ENCODE data around the gene CACNA1S. TPM values are rescaled to one million over a fixed set of nuclear protein-coding genes. Genes with fewer than 3 reads are reported as not detected.

CACNA1S gene
- total RNA-seq, 1 experiment from 2014 or later = not detected

GRCh38 chr1:201110138-201110537 is 2.1 kb downstream of the CACNA1S start:
- Histone ChIP-seq H3K4me1 (ENCODE audit: insufficient read depth, low read length, poor library complexity, severe bottlenecking) (peaks cover 4% of the 10 kb centered on the region), H3K36me3 (ENCODE audit: insufficient read depth, low read length, poor library complexity, severe bottlenecking) (no peaks in the 10 kb centered on the region), H3K27ac (ENCODE audit: low read depth, low read length, poor library complexity, severe bottlenecking) (no peak overlapping the region), H3K27me3 (replicated peaks; ENCODE audit: insufficient read depth, low read depth, low read length, poor library complexity) (no peaks in the 10 kb centered on the region), H3K4me3 (ENCODE audit: low read depth, low read length, poor library complexity, severe bottlenecking) (no peak overlapping the region), H3K9me3 (ENCODE audit: low read depth, low read length, poor library complexity, severe bottlenecking) (no peaks in the 10 kb centered on the region)
- ChIA-PET CTCF (no interaction called here), POLR2A (ENCODE audit: low non-redundant PET) (no interaction called here)
- DNase-seq (ENCODE audit: low spot score) = no peak
- no peak for TF ChIP-seq CTCF (conservative IDR thresholded peaks at IDR 0.05; ENCODE audit: low read depth, low read length)
- TF ChIP-seq EZH2 (IDR thresholded peaks at IDR 0.05; ENCODE audit: borderline replicate concordance, low read depth, low read length, poor library complexity, severe bottlenecking) = no peak
- intact Hi-C loops (cut with micrococcal nuclease; ENCODE audit: unreplicated experiment) = loop anchor here (10.0 kb wide), 1 partner anchor 555 kb away; no protein-coding TSS in a partner anchor
- BruUV-seq (replicated peaks) = no TSS peak

- Histone ChIP-seq H3K9me3 (ENCODE audit: low read depth, low read length, poor library complexity, severe bottlenecking) (no peaks in the 10 kb centered on the region), H3K27me3 (replicated peaks; ENCODE audit: insufficient read depth, low read depth, low read length, poor library complexity) (no peaks in the 10 kb centered on the region), H3K4me3 (ENCODE audit: low read depth, low read length, poor library complexity, severe bottlenecking) (no peak overlapping the region), H3K27ac (ENCODE audit: low read depth, low read length, poor library complexity, severe bottlenecking) (no peak overlapping the region), H3K4me1 (ENCODE audit: insufficient read depth, low read length, poor library complexity, severe bottlenecking) (peaks cover 3% of the 10 kb centered on the region), H3K36me3 (ENCODE audit: insufficient read depth, low read length, poor library complexity, severe bottlenecking) (no peaks in the 10 kb centered on the region)
- ChIA-PET POLR2A (ENCODE audit: low non-redundant PET) (no interaction called here), CTCF (no interaction called here)
- intact Hi-C loops (cut with micrococcal nuclease; ENCODE audit: unreplicated experiment) = loop anchor here (10.0 kb wide), 1 partner anchor 555 kb away; no protein-coding TSS in a partner anchor
- TF ChIP-seq EZH2 (IDR thresholded peaks at IDR 0.05; ENCODE audit: borderline replicate concordance, low read depth, low read length, poor library complexity, severe bottlenecking) (no peak), CTCF (conservative IDR thresholded peaks at IDR 0.05; ENCODE audit: low read depth, low read length) (no peak)
- no TSS peak for BruUV-seq (replicated peaks)
- DNase-seq (ENCODE audit: low spot score) = no peak
These were observed 2.6 kb downstream of the CACNA1S start for GRCh38 chr1:201109651-201110050.

- no peak overlapping the region for H3K4me3 ChIP-seq (ENCODE audit: low read depth, low read length, poor library complexity, severe bottlenecking)
- H3K36me3 ChIP-seq (ENCODE audit: insufficient read depth, low read length, poor library complexity, severe bottlenecking) = no peaks in the 10 kb centered on the region
- H3K27ac ChIP-seq (ENCODE audit: low read depth, low read length, poor library complexity, severe bottlenecking) = no peak overlapping the region
- intact Hi-C loops (cut with micrococcal nuclease; ENCODE audit: unreplicated experiment) = no loop called here
- no peaks in the 10 kb centered on the region for H3K9me3 ChIP-seq (ENCODE audit: low read depth, low read length, poor library complexity, severe bottlenecking)
- no TSS peak for BruUV-seq (replicated peaks)
- no peaks in the 10 kb centered on the region for H3K4me1 ChIP-seq (ENCODE audit: insufficient read depth, low read length, poor library complexity, severe bottlenecking)
- ChIA-PET POLR2A (ENCODE audit: low non-redundant PET) (no interaction called here), CTCF (interaction anchor here (0.6 to 0.7 kb wide), 2 partner anchors 11 to 179 kb away, joined by 3 to 4 read pairs; no protein-coding TSS in a partner anchor)
- no peak for DNase-seq (ENCODE audit: low spot score)
- TF ChIP-seq CTCF (conservative IDR thresholded peaks at IDR 0.05; ENCODE audit: low read depth, low read length) = no peak
- H3K27me3 ChIP-seq (replicated peaks; ENCODE audit: insufficient read depth, low read depth, low read length, poor library complexity) = no peaks in the 10 kb centered on the region
These were observed 3.6 kb downstream of the CACNA1S start for GRCh38 chr1:201108614-201109013.

Data from A673 (cell line).